Thyroid gland (tissue), 4 donors: ENCODE results near the gene URM1. TPM values are rescaled to one million over a fixed set of nuclear protein-coding genes. Genes with fewer than 3 reads are reported as not detected.
A peak's percentile ranks its signal among the peaks of the same experiment; 100 is the strongest.

ENCODE experiments used
- DNase-seq, 2 donors: peaks; one replicate each; pipeline ENCODE4 v3.0.0-alpha.2; 2019
- H3K27ac ChIP-seq, 3 donors: fragments of 200-600 bp; sonication (generic); 1 replicate in 2 of 3; 2 replicates in 1 of 3; pipeline ENCODE4 v1.5.1; 2016 to 2019; ENCODE audit warnings: mild to moderate bottlenecking in 1 of 3, moderate library complexity in 1 of 3
- H3K27me3 ChIP-seq: fragments of 200-600 bp; sonication (generic); one replicate; pipeline ENCODE4 v1.5.1; 2019
- H3K36me3 ChIP-seq, 2 donors: fragments of 200-600 bp; sonication (generic); one replicate each; pipeline ENCODE4 v1.5.1; 2016 to 2019
- H3K4me1 ChIP-seq, 2 donors: fragments of 200-600 bp; sonication (generic); one replicate each; pipeline ENCODE4 v1.5.1; 2017 to 2019
- H3K4me3 ChIP-seq, 3 donors: fragments of 200-600 bp; sonication (generic); replicated peaks in 1 of 3; 1 replicate in 2 of 3; 2 replicates in 1 of 3; pipeline ENCODE4 v1.5.1; 2016; ENCODE audit warnings: mild to moderate bottlenecking in 1 of 3
- H3K9me3 ChIP-seq: fragments of 200-600 bp; sonication (generic); one replicate; pipeline ENCODE4 v1.5.1; 2017
- CTCF ChIP-seq, 6 experiments: fragments of 200-600 bp in 3 of 6; fragments of 450-650 bp in 3 of 6; sonication (generic) in 3 of 6; IDR thresholded peaks; one replicate each; pipeline ENCODE4 v1.5.1; 2016 to 2019; ENCODE audit warnings: antibody characterized with exemption in 6 of 6, mild to moderate bottlenecking in 2 of 6, inconsistent platforms in 1 of 6, moderate library complexity in 1 of 6
- POLR2A ChIP-seq, 2 donors: fragments of 450-650 bp; IDR thresholded peaks; one replicate each; pipeline ENCODE4 v1.6.1; 2017; ENCODE audit warnings: antibody characterized with exemption in 2 of 2, mild to moderate bottlenecking in 2 of 2, moderate library complexity in 1 of 2
- WGBS, 2 donors: methylation state at CpG; one replicate each; pipeline ENCODE4 v1.1.5; 2017; 5-methylcytosine and 5-hydroxymethylcytosine counted together
- intact Hi-C: fragments of 100-400 bp; cut with DNase I; formaldehyde crosslinking; loops from one replicate; pipeline ENCODE4 v1.15.1; 2023
- total RNA-seq, 4 donors: library from RNA; depleted of rRNA; stranded (reverse); fragments of >200 nt; gene quantifications; one replicate each; pipeline ENCODE4 v1.2.3, GENCODE V29; 2016

URM1 gene
- total RNA-seq, 4 donors from 2014 or later, result 24.3 to 39.4 (median 31.2) TPM

GRCh38 chr9:128405780-128406171 lies 34.6 kb downstream of the URM1 start:
- Histone ChIP-seq H3K27ac (no peak overlapping the region), H3K9me3 (no peaks in the 10 kb centered on the region), H3K4me1 (peaks cover 13 to 14% of the 10 kb centered on the region in 2 donors), H3K27me3 (no peaks in the 10 kb centered on the region), H3K36me3 (no peaks in the 10 kb centered on the region), H3K4me3 (no peak overlapping the region)
- TF ChIP-seq POLR2A (IDR thresholded peaks at IDR 0.05) (no peak), CTCF (IDR thresholded peaks at IDR 0.05) (no peak)
- 78 to 79% methylated on average over 6 of the region's 7 CpGs for WGBS, 2 donors
- DNase-seq, result no peak
- intact Hi-C loops, result no loop called here

- no peak for DNase-seq
- no peaks in the 10 kb centered on the region for H3K36me3 ChIP-seq
- peaks cover 13 to 14% of the 10 kb centered on the region in 2 donors for H3K4me1 ChIP-seq
- H3K4me3 ChIP-seq, result no peak overlapping the region
- 75 to 76% methylated on average over 9 of the region's 9 CpGs for WGBS, 2 donors
- intact Hi-C loops, result no loop called here
- TF ChIP-seq POLR2A (IDR thresholded peaks at IDR 0.05), result no peak
- no peak for TF ChIP-seq CTCF (IDR thresholded peaks at IDR 0.05)
- H3K9me3 ChIP-seq, result no peaks in the 10 kb centered on the region
- H3K27ac ChIP-seq, result peak overlapping the region in 1 of 3 donors; percentile 55
- no peaks in the 10 kb centered on the region for H3K27me3 ChIP-seq
Measured at GRCh38 chr9:128406848-128407391, 35.7 kb downstream of the URM1 start.

GRCh38 chr9:128408963-128409431 lies 37.8 kb downstream of the URM1 start:
- no peak for TF ChIP-seq CTCF (IDR thresholded peaks at IDR 0.05)
- TF ChIP-seq POLR2A (IDR thresholded peaks at IDR 0.05), result no peak
- WGBS, 2 donors, result 34 to 41% methylated on average over 17 to 26 of the region's 26 CpGs
- DNase-seq, result peak in 1 of 2 donors; percentile 44
- Histone ChIP-seq H3K27ac (no peak overlapping the region), H3K9me3 (no peaks in the 10 kb centered on the region), H3K4me1 (peaks cover 13 to 14% of the 10 kb centered on the region in 2 donors), H3K4me3 (no peak overlapping the region), H3K27me3 (no peaks in the 10 kb centered on the region), H3K36me3 (no peaks in the 10 kb centered on the region)
- intact Hi-C loops, result no loop called here

- peaks cover 13 to 14% of the 10 kb centered on the region in 2 donors for H3K4me1 ChIP-seq
- H3K4me3 ChIP-seq, result no peak overlapping the region
- H3K36me3 ChIP-seq, result no peaks in the 10 kb centered on the region
- no peaks in the 10 kb centered on the region for H3K9me3 ChIP-seq
- 60 to 69% methylated on average over 3 to 8 of the region's 8 CpGs for WGBS, 2 donors
- DNase-seq, result no peak
- H3K27me3 ChIP-seq, result no peaks in the 10 kb centered on the region
- no peak overlapping the region for H3K27ac ChIP-seq
- TF ChIP-seq POLR2A (IDR thresholded peaks at IDR 0.05) (no peak), CTCF (IDR thresholded peaks at IDR 0.05) (no peak)
- intact Hi-C loops, result no loop called here
Measured at GRCh38 chr9:128409450-128409849, 38.3 kb downstream of the URM1 start.

GRCh38 chr9:128409978-128410377 lies 38.8 kb downstream of the URM1 start:
- Histone ChIP-seq H3K36me3 (no peaks in the 10 kb centered on the region), H3K4me1 (peaks cover 13 to 14% of the 10 kb centered on the region in 2 donors), H3K4me3 (no peak overlapping the region), H3K27ac (no peak overlapping the region), H3K27me3 (no peaks in the 10 kb centered on the region), H3K9me3 (no peaks in the 10 kb centered on the region)
- DNase-seq, result no peak
- intact Hi-C loops, result loop anchor here (5.0 to 10.0 kb wide), 2 partner anchors 48 to 115 kb away; no protein-coding TSS in a partner anchor
- WGBS, 2 donors, result 58 to 60% methylated on average over 6 of the region's 6 CpGs
- TF ChIP-seq CTCF (IDR thresholded peaks at IDR 0.05), result no peak
- TF ChIP-seq POLR2A (IDR thresholded peaks at IDR 0.05), result no peak
